Vagina (tissue), 2 donors: ENCODE results near the gene PAPOLB. TPM values are rescaled to one million over a fixed set of nuclear protein-coding genes. Genes with fewer than 3 reads are reported as not detected.

ENCODE experiments used
- DNase-seq, 2 donors: peaks; one replicate each; pipeline ENCODE4 v3.0.0-alpha.2; 2017; ENCODE audit errors: extremely low spot score in 2 of 2
- H3K27ac ChIP-seq: fragments of 200-600 bp; sonication (generic); one replicate; pipeline ENCODE4 v1.5.1; 2019
- H3K27me3 ChIP-seq: fragments of 200-600 bp; sonication (generic); one replicate; pipeline ENCODE4 v1.5.1; 2019
- H3K36me3 ChIP-seq, 2 donors: fragments of 200-600 bp; sonication (generic); one replicate each; pipeline ENCODE4 v1.5.1; 2017 to 2019
- H3K4me1 ChIP-seq: fragments of 200-600 bp; sonication (generic); one replicate; pipeline ENCODE4 v1.5.1; 2019
- H3K4me3 ChIP-seq, 2 donors: fragments of 200-600 bp; sonication (generic); 1 replicate in 1 of 2; 2 replicates in 1 of 2; pipeline ENCODE4 v1.5.1; 2016 to 2019
- H3K9me3 ChIP-seq: fragments of 200-600 bp; sonication (generic); one replicate; pipeline ENCODE4 v1.5.1; 2019
- POLR2A ChIP-seq, 2 donors: fragments of 450-650 bp; IDR thresholded peaks; one replicate each; pipeline ENCODE4 v1.6.1; 2017; ENCODE audit warnings: antibody characterized with exemption in 2 of 2, mild to moderate bottlenecking in 2 of 2, moderate library complexity in 2 of 2
- POLR2AphosphoS5 ChIP-seq, 2 donors: sonication (generic); formaldehyde crosslinking; IDR thresholded peaks; one replicate each; pipeline ENCODE4 v1.9.0; 2017; ENCODE audit warnings: antibody characterized with exemption in 2 of 2, mild to moderate bottlenecking in 2 of 2, low read depth in 1 of 2; ENCODE audit not compliant: insufficient read depth in 1 of 2
- intact Hi-C: fragments of 100-400 bp; cut with DNase I; formaldehyde crosslinking; loops from one replicate; pipeline ENCODE4 v1.15.1; 2023
- total RNA-seq: library from RNA; depleted of rRNA; stranded (reverse); fragments of >200 nt; gene quantifications from one replicate; pipeline ENCODE4 v1.2.3, GENCODE V29; 2016
- TF ChIP-seq, protein P1 (sequence below), 3 experiments: fragments of 450-650 bp in 2 of 3; fragments of 200-600 bp in 1 of 3; sonication (generic) in 1 of 3; IDR thresholded peaks; one replicate each; pipeline ENCODE4 v1.5.1; 2017 to 2019; ENCODE audit warnings: antibody characterized with exemption in 3 of 3, mild to moderate bottlenecking in 2 of 3, moderate library complexity in 2 of 3

Gene PAPOLB
- total RNA-seq, 1 donor from 2014 or later, result not detected

DNA sequence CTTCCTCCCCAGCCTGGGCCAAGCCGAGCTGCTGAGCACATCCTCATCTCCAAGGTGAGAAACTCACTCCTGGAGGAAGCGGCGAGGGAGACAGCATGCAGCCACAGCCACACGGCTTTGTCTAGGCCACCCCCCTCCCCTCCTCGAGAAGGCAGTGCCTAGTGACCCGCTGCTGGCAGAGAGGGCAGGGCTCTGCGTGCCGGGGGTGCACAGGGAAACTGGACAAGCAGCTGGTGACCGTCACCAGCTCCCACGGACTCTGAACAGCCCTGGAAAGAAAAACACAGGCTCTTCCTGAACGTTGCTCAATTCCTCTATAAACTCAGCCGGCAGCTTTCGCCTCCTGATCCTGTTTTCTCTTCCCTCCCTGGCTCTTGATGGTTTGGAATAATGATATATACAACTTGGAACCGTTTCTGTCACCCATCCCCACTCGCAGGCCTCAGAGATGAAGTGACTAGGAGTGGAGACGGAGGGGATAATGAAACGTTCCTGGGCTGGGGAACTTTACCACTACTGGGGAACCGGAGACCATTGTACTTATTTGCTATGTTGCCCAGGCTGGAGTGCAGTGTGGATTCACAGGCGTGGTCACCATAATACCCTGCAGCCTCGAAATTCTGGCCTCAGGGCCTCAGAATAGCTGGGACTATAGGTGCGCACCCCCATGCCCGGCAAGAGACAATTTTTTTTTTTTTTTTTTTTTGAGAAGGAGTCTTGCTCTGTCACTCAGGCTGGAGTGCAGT, 19.3 kb downstream of the PAPOLB start:
- H3K9me3 ChIP-seq, result no peaks in the 10 kb centered on the region
- no peaks in the 10 kb centered on the region for H3K27me3 ChIP-seq
- intact Hi-C loops, result no loop called here
- no peak for DNase-seq
- TF ChIP-seq POLR2AphosphoS5 (IDR thresholded peaks at IDR 0.05; ENCODE audit: insufficient read depth in 1 of 2, low read depth in 1 of 2), result peak in 1 of 2 donors; percentile 38
- no peak for TF ChIP-seq POLR2A (IDR thresholded peaks at IDR 0.05)
- TF ChIP-seq, protein P1, sequence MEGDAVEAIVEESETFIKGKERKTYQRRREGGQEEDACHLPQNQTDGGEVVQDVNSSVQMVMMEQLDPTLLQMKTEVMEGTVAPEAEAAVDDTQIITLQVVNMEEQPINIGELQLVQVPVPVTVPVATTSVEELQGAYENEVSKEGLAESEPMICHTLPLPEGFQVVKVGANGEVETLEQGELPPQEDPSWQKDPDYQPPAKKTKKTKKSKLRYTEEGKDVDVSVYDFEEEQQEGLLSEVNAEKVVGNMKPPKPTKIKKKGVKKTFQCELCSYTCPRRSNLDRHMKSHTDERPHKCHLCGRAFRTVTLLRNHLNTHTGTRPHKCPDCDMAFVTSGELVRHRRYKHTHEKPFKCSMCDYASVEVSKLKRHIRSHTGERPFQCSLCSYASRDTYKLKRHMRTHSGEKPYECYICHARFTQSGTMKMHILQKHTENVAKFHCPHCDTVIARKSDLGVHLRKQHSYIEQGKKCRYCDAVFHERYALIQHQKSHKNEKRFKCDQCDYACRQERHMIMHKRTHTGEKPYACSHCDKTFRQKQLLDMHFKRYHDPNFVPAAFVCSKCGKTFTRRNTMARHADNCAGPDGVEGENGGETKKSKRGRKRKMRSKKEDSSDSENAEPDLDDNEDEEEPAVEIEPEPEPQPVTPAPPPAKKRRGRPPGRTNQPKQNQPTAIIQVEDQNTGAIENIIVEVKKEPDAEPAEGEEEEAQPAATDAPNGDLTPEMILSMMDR (IDR thresholded peaks at IDR 0.05), result no peak
- H3K4me1 ChIP-seq, result peaks cover 12% of the 10 kb centered on the region
- H3K27ac ChIP-seq, result peak overlapping the region; percentile 44
- no peak overlapping the region for H3K4me3 ChIP-seq
- H3K36me3 ChIP-seq, result no peaks in the 10 kb centered on the region

DNA sequence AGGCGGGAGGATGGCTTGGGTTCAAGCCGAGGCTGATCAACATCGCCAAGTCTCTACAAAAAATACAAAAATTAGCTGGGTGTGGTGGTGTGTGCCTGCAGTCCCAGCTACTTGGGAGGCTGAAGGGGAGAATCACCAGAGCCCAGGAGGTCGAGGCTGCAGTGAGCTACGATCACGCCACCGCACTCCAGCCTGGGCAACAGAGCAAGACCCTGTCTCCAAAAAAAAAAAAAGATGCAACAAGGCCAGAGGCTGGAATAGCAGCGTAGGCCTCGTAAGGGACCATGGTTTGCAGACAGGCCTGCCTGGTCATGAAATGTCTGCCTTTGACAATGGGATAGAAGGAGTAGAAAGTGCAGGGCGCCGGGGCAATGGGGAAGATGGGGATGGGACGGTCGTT, 20.0 kb downstream of the PAPOLB start:
- Histone ChIP-seq H3K36me3 (no peaks in the 10 kb centered on the region), H3K4me1 (peaks cover 12% of the 10 kb centered on the region), H3K9me3 (no peaks in the 10 kb centered on the region), H3K27me3 (no peaks in the 10 kb centered on the region), H3K4me3 (no peak overlapping the region), H3K27ac (peak overlapping the region; percentile 44)
- intact Hi-C loops, result no loop called here
- TF ChIP-seq POLR2A (IDR thresholded peaks at IDR 0.05) (no peak), POLR2AphosphoS5 (IDR thresholded peaks at IDR 0.05; ENCODE audit: insufficient read depth in 1 of 2, low read depth in 1 of 2) (no peak)
- TF ChIP-seq, protein P1 (IDR thresholded peaks at IDR 0.05), result no peak
- DNase-seq, result no peak

DNA sequence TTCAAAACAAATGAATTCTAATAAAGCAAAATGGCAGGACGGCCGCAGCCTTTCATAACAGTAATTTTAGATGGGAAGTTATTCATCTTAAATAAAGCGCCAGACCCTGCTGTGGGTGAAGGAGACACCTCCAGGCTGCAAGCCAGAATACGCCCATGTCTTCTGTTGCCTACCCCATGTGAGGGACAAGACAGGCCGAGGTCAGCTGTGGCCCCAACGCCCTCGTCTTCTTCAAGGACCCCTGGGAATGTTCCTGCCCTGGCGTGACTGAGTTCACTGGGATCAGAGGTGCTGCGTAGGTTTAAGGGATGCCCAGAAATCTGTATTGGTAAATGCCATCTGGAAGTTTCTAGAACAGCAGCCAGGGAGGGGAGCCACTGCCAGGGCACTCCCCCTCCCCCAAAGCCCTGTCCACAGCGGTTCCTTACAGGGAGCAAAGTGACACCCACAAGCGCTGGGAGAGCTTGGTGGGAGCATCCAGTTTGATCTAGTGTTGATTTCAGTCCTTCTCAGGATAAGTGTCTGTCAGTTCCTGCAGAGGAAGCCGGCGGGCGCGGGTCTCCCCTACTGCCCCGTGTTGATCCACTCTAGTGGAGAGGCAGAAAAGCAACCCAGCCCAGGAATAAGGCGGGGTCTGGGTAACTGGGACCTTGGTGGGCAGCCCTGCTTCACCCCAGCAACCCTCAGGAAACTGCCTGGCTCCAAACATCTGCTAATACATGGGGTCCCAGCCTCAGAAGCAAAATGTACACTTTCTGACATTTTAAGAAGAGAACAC, 20.6 kb downstream of the PAPOLB start:
- intact Hi-C loops, result no loop called here
- no peak for DNase-seq
- no peaks in the 10 kb centered on the region for H3K36me3 ChIP-seq

DNA sequence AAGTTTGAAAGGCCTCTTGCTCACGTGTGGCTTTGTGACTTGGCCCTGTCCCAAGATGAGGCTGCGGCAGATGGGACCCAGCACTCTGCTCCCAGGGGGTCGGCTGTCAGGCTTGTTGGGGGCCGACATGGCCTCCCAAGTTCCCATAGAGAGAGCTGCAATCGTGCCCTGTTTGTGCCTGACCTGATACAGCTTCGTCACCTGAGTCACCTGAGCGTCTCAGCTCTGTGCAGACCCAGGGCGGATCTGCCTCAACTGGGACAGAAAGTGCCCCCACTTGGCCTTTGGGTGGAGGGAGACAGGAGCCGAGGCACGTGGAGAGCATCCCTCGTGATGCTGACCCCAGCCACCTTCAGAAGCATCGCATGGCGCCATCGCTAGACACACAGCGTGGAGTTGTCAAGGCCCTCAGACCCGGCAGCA, 21.7 kb downstream of the PAPOLB start:
- Histone ChIP-seq H3K4me3 (no peak overlapping the region), H3K36me3 (no peaks in the 10 kb centered on the region), H3K27ac (no peak overlapping the region), H3K4me1 (peaks cover 12% of the 10 kb centered on the region), H3K9me3 (no peaks in the 10 kb centered on the region), H3K27me3 (no peaks in the 10 kb centered on the region)
- TF ChIP-seq, protein P1 (IDR thresholded peaks at IDR 0.05), result no peak
- TF ChIP-seq POLR2AphosphoS5 (IDR thresholded peaks at IDR 0.05; ENCODE audit: insufficient read depth in 1 of 2, low read depth in 1 of 2), result no peak
- no peak for TF ChIP-seq POLR2A (IDR thresholded peaks at IDR 0.05)
- no peak for DNase-seq
- intact Hi-C loops, result no loop called here

More for the DNA sequence above, 20.6 kb downstream of the PAPOLB start:
- Histone ChIP-seq H3K4me3 (no peak overlapping the region), H3K27me3 (no peaks in the 10 kb centered on the region), H3K27ac (no peak overlapping the region), H3K4me1 (peaks cover 12% of the 10 kb centered on the region), H3K9me3 (no peaks in the 10 kb centered on the region)
- TF ChIP-seq POLR2A (IDR thresholded peaks at IDR 0.05), result no peak
- no peak for TF ChIP-seq POLR2AphosphoS5 (IDR thresholded peaks at IDR 0.05; ENCODE audit: insufficient read depth in 1 of 2, low read depth in 1 of 2)
- TF ChIP-seq, protein P1 (IDR thresholded peaks at IDR 0.05), result no peak
